Activated CD8-positive, alpha-beta memory T cell treated with anti-CD3 and anti-CD28 coated beads, Interleukin-2, amount 50 U/mL, for 1 hour (primary cell): ENCODE results near the gene GPSM1.

Experiments used
- DNase-seq: peaks from one replicate; pipeline ENCODE4 v3.0.0-alpha.2; 2020; ENCODE audit errors: extremely low read depth

GPSM1 gene

DNA sequence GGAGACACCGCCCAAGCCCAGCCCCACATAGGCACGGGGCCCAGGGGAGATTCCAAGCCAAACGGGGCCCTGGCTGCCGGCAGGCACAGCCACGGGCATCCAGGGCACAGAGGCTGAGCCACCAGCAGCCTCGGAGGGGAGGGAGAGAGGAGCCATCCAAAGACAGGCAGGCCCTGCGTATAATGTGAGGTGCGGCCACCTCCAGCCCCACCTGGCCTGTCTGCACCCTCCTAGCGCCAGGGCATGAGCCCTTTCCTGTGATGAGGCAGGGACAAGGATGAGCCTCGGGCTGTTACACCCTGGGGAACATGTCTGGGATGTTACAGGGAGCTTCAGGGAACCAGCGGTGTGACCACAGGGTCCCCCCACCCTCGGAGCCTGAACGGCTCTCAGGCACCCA lies 22.4 kb upstream of the GPSM1 start:
- no peak for DNase-seq

DNA sequence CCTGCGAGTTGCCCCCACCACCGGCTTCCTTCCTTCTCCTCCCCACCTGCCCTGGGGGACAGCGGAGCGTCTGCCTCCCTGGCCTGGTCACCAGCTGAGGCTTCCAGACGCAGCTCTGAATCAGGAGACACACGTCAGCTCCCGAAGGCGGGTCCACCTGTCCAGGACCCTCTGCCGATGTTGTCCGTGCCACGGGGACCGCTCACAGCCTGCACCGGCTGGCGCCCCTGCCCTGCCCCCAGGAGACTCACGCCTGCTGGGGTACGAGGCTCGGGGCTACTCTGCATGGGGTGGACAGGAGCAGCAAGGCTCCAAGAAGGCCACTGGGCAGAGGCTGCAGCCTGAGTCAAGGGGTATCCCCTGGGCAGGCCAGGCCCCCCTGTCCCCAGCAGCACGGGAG lies 21.5 kb upstream of the GPSM1 start:
- DNase-seq, result no peak

DNA sequence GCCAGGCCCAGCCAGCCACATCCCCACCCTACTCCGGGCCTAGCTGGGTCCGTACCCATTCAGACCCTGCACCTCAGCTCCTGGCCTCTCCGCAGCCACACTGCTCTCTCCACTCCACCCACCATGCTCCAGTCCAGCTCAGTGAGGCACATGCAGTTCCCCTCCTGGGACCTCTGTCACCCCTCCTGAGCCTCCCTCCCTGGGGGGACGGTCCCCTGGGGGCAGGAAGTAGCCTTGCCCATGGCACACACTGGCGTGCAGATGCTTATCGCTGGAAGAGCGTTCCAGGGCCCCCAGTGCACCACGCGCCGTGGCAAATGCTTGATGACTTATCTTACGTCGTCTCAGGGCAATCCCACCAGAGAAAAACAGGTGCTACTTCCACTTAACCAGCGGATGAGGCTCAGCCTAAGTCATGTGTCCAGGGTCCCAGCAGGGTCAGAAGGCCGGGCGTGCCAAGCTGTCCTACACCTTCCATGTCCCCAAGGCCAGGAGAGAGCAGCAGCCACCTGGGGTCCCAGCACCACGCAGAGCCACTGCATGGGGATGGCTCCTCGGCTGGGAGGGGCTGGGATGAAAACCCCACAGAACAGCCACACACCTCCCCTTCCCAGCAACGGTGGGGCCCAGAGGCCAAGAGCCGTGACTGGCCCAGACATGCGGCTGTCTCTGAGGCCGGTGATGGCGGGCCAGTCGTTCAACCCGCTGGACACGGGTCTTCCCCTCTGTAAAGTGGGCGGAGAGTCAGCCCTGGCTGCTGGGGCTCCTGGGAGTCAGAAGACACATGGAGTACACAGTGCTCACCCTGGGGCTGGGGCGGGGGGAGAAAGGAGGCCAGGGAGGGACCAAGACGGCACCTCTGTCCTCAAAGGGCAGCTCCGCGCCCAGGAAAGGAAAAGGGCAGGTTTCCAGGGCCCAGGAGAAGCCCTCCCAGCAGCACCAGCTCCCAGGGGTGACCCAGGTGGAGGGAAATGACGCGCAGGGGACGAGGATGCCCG lies 20.8 kb upstream of the GPSM1 start:
- DNase-seq, result no peak

DNA sequence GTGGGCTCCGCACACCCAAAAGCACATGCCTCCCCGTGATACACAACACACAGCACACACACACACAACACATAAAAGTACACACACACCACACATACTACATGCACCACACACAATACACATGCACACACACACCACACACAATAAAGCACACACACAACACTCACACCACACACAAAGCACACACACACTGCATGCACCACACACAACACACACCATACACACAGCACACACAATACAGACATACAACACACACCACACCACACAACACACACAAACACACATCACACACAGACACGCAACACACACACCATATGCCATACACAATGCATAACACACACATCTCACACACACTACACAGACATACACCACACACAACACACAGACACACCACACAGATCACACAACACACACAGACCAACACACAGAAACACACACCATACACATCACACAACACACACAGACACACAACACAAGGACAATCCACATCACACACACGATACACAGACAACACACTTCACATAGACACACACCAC lies 20.1 kb upstream of the GPSM1 start:
- no peak for DNase-seq

DNA sequence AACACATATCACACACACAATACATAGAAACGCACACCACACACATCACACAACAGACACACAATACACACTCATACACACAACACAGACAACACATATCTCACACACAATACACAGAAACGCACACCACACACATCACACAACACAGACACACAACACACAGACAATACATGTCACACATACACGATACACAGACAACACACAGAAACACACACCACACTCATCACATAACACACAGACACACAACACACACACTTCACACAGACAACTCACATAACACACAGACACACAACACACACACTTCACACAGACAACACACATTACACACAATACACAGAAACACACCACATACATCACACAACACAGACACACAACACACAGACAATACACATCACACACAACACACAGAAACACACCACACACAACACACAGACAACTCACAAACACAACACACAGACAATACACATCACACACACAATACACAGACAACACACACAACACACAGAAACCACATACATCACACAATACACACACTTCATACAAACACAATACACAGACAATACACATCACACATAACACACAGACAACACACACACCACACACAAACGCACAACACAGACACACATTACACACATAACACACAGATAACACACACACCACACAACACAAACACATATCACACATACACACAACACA lies 19.2 kb upstream of the GPSM1 start:
- DNase-seq, result no peak

DNA sequence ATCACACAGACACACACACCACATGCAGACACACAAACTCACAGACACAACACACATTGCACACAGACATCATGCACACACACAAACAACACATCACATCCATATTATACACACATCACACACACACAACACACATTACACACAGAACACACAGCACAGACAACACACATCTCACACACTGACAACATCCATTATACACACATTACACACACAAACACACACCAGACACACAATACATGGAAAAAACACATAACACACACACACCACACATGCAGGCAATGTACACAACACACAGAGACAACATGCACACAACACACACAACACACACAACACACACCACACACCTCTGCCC lies 18.7 kb upstream of the GPSM1 start:
- DNase-seq, result no peak

DNA sequence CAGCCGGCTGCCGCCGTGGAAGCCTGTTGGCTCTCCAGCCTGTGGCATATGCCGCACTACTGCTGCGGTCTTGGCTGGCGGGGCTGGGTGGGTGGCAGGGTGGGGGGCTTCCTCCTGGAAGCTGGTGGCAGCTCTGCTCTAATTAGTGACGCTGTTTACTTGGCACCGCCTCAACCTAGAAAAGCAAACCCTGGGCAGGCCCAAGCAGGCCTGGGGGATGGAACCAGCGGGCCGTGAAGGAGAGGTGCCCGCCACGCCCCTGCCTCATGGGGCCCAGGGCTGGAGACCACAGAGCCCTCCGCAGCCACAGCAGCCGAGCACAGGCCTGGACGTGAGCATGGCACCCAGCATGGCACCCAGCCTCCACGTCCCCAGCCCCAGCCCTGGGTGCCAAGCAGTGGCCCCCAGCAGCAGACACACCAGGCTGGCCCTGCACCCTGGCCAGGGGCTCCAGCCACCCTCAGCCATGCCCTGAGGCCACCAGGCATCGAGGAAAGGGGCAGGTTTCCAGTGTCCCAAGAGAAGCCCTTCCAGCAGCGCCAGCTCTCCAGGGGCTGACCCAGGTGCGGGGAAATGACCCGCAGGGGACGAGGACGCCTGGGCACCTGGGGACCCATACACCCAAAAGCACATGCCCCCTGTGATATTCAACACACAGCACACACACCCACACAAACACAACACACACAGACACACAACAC lies 18.1 kb upstream of the GPSM1 start:
- DNase-seq, result no peak

DNA sequence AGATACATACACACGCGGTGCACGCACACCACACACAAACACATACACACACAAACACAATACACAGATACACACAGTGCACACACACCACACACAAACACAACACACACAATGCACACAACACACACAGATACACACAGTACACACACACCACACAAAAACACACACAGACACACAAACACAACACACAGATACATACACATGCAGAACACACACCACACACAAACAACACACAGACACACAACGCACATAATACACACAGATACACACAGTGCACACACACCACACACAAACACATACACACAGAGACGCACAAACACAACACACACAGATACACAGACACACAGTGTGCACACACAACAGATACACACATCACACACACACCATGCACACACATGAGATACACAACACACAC lies 17.5 kb upstream of the GPSM1 start:
- no peak for DNase-seq

DNA sequence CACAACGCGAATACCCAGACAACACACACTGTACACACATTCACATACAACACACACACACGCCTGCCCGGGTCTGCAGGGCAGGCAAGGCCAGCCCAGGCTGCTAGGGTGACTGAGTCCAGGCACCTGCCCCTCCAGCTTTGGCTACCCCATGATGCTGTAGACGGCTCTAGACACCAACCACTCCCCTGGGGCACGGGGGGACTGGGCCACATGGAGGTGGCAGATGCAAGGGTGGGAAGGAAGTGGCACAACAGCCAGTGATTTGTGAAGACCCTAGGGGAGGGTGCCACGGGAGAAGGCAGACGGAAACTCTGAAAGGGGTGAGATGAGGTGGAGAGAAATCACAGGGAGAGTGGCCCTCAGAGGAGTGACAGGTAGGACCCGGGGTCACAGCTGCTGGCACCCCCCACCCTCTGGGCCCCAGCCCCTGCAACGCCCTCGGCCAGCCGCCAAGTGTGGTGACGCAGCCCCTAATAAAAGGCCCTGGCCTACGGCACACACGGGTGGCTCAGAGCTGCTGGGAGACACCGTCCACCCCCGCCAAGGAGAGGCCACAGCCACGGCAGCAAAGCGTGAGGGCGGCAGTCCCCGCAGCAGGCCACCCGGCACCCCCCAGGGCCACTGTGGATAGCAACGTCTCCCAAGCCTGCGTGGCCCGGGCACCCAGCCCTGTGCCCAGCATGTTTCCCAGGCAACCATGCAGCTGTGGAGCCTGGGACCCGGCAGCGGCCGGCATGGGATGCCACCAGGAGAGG lies 16.9 kb upstream of the GPSM1 start:
- no peak for DNase-seq

DNA sequence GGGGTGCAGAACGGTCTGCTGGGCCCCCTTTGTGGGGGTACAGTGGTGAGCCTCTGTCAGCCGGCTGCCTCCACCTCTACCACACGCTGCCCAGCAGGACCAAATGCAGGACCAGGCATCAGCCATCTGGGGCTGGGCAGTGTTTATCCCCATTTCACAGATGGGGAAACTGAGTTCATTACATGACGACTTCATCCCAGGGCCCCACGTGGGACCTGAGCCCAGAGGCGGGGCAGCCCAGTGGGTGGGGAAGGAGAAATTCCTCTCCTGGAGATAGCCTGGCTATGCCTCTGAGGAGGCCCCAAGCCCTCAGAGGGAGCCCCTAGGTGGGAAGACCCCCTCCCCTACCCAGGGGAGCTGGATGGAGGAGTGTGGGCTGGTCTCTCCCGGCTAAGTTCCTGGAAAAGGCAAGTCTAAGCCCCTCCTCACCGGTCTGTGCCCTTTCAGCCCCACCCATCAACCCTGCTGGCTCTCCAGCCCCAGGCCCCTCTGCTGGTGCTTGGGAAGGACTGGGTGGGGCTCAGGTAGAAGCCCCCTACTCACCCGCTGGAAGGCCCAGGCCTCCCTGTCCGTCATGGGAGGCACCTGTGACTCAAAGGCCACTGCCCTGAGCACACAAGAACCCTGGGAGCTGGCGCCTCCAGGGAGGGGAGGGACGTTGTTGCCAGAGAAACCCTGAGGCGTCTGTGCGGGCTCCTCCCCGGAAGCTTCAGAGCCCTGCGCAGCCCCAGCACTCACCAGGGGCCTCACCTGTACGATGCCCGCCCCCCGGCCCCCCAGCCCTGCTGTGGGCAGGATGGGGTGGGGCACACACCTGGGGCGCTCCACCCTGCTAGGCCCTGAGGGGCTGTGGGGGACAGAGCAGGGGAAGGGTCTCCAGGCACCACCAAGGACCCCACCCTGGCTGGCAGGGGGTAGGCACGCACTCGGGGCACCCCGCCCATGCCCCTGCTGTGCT lies 16.0 kb upstream of the GPSM1 start:
- no peak for DNase-seq

DNA sequence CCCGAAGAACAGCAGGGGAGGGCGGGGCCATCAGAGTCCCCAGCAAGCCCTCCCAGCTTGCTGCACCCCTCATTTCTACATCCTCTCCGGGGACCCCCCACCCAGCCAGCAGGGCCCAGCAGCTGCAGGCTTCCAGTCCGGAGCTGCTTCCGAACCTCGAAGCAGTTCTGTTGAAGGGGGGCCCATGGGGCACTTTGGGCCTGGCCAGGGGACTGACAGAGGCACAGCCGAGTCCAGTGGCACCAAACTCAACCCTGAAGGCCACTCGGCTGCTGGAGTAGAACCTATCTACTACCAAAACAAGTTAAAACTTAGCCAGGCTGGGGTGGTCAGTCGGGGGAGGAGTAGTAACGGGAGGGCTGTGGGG lies 15.3 kb upstream of the GPSM1 start:
- DNase-seq, result no peak

DNA sequence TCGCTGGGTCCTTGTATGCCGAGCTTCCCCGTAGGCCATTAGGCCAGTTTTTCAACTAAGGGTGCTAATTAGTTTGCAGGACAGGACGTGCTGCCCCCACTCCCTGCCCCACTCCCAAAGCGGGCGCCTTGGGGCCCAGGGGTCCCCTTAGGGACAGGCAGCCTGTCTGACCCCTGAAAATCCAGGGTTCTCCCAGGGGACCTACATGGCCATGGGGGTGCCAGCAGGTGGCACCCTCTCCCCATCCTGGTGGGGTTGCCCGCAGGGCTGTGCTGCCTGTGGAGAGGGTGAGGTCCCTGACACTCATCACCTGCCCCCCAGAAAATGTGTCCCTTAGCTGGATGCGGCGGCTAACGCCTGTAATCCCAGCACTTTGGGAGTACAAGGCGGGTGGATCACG lies 14.9 kb upstream of the GPSM1 start:
- no peak for DNase-seq

DNA sequence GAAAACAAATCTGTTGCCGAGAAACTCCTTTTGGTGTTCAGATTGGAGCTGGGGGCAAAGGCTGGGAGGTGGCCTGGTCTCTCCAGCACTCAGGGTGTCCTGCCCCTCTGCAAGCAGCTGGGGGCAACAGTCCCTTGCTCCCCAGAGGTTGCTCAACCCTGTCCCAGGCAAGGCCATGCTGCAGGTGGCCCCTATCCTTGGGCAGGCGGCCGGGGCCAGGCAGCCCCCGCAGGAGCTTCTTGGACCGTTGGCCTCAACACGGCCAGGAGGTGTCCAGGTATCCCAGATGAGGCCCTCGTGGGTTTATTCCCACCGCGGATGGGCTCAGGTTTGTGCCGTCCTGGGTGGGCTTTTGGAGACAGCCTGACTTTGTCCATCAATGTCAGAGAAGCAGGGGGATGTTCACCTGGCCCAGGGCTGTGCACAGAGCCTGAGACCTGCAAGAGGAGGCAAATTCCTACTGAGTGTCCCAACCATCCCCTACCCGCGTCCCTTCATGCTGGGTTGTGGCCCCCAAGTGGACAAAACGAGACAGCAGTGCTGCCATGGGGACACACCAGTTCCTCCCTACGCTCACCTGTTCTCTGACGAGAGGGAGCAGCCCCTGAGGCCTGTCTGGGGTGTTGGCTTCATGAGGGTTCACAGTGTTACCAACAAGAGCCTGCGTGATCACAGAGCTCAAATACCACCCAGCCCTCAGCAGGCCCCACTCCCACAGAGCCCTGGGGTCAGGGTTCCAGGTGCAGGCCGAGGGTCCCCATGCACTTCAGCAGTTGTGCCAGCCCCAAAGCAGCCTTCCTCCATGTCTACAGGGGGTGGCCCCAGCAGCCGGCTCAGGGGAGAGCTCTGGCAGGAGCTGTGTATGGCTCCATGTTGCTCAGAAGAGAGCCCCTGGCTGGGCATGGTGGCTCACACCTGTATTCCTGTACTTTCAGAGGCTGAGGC lies 14.0 kb upstream of the GPSM1 start:
- no peak for DNase-seq

DNA sequence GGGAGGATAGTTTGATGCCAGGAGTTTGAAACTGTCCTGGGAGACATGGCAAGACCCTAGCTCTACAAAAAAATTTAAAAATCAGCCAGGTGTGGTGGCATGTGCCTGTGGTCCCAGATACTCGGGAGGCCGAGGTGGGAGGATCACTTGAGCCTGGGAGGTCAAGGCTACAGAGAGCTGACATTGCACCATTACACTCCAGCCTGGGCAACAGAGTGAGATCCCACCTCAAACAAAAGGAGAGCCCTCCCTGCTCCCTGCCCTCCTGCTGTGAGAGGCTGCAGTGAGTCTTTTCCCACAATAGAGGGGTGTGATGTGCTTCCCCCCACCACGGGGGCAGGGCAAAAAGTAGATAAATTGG lies 13.3 kb upstream of the GPSM1 start:
- no peak for DNase-seq

DNA sequence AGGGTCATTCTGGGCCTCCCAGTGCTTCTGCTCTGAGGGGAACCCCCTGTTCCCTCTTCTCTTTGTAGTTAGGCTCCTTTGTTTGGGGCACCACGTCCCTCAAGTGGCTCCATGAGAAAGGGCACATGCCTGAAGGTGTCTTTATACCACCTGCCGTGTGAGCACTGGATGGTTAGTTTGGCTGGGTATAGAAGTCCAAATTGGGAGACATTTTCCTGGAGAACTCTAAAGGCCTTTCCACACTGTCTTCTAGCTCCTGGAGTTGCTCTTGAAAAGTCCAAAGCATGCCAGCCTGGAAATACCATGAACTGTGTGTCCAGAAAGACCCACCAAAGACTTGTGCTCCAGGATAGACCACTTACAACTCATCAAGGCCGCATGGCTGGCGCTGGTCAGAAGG lies 12.4 kb upstream of the GPSM1 start:
- no peak for DNase-seq

DNA sequence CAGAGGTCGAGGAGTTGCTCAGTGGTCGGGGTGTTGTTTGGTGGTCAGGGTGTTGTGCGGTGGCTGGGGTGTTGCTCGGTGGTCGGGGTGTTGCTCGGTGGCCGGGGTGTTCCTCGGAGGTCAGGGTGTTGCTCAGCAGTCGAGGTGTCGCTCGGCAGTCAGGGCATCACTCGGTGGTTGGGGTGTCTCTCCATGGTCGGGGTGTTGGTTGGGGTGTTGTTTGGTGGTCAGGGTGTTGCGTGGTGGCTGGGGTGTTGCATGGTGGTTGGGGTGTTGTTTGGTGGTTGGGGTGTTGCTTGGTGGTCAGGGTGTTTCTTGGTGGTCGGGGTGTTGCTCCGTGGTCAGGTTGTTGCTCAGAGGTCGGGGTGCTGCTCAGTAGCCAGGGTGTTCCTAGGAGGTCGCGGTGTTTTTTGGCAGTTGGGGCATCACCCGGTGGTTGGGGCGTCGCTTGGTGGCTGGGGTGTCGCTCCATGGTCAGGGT lies 11.0 kb upstream of the GPSM1 start:
- DNase-seq, result no peak

DNA sequence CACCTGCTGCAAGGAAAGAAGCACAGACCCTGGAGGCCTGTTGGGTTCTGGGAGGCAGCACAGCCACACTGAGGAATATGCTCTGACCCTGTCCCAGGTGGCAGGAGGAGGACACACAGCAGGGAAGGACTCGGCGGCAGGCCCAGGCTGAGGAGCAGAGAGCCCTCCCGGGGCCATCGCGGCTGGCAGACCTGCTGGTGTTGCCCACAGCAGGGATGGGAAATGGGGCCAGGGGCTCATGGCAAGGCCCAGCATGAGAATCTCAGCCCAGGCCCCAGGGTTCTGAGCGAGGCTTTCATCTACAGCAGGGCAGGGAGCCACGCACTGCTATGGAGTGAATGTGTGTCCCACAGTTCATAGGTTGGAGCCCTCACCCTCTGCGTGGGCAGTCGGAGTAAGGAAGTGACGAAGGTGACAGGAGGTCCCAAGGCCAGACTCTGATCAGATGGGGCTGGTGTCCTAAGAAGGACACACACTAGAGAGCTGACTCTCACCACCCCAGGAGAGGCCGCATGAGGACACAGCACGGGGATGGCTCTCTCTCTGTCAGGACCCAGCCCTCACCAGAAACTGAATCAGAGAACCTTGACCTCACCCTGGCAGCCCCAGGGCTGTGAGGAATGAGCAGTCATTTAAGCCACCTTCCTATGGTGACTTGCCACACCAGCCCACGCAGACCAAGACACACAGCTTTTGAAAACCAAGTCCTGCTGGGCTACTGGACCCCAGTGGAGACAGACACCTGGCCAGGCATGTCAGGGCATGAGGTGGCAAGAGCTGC lies 10.3 kb upstream of the GPSM1 start:
- DNase-seq, result no peak

DNA sequence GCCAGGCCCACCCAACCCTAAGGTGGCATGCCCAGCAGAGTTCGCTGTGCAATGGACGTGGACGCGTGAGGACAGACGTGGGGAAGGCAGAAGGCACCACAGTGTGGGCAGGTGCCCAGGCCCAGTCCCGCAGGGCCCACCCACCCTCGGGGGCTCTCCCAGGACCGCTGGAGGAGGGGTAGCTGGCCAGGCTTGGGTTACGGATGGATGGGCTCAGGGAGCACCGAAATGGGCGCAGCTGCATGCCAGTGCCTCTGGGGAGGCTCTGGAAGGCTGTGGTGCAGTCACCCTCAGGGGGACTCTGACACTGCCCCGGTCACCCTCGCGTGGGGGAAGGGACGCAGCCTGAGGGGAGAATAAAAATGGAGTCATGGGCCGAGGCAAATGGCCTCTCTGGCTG lies 9.6 kb upstream of the GPSM1 start:
- no peak for DNase-seq
